ENCODE results near the gene ACP3.

ACP3 gene

DNA sequence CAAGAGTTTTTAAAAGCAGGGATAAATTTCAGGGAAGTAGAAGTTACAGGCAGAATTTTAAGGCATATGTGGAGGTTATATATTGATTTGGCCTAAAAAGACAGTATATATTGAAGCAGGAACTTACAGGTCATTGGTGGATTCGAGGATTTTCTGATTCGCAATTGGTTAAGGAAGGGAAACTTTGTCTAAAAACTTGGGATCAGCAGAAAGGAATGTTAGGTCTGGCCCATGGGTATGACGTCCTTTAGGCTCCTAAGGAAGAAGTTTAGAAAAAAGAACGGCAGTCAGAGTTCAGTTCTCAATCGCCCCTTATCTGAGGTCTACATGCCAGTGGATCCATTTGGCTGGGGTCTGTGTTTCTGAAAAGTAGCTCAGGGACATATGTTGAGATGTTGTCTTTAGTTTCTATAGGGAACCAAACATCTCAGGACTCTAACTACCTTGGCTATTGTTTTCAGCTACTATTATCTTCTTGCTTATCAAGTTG is 33.2 kb upstream of the ACP3 start:
- TF ChIP-seq, protein P1, sequence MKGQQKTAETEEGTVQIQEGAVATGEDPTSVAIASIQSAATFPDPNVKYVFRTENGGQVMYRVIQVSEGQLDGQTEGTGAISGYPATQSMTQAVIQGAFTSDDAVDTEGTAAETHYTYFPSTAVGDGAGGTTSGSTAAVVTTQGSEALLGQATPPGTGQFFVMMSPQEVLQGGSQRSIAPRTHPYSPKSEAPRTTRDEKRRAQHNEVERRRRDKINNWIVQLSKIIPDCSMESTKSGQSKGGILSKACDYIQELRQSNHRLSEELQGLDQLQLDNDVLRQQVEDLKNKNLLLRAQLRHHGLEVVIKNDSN (IDR thresholded peaks at IDR 0.05) = no peak
- no peak for TF ChIP-seq CREB1 (IDR thresholded peaks at IDR 0.05; ENCODE audit: low read depth)

DNA sequence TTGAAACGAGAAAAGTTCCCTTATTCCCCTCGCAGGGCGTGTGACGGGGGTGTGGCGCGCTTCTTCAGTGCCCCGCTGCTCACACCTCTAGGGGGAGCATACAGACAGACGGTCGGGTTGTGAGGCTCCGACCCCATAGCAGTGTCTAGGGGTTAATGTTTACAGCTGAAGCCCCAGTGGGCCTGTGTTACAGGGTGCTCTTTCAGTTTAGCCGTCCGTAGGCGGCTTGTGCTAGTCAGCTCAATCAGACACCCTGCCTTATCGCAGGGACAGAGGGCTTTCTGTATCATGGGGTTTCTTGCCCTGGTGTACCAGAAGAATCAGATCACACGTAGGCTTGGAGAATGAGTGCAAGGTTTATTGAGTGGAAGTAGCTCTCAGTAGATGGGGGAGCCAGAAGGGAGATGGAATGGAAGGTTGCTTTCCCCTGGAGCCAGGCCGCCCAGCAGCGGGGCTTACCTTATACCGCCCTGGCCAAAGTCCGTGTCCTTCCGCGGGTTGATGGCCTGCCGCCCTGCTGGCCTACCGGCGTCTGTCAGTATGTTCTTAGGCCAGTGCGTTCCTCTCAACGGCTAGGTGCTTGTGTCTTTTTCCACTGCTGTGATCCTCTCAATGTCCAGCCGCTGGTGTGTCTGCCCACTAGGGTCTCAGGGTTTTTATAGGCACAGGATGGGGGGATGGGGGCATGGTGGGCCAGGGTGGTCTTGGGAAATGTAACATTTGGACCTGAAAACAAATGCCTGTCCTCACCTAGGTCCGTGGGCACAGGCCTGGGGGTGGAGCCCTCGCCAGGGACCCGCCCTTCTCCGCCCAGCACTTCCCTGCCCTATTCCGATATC is 32.2 kb upstream of the ACP3 start:
- TF ChIP-seq MAX (IDR thresholded peaks at IDR 0.05) (no peak), CEBPB (IDR thresholded peaks at IDR 0.05) (no peak), RAD21 (IDR thresholded peaks at IDR 0.05; ENCODE audit: low read depth) (no peak), YY1 (IDR thresholded peaks at IDR 0.05; ENCODE audit: low read depth) (no peak), FOXM1 (IDR thresholded peaks at IDR 0.05; ENCODE audit: borderline replicate concordance, low read depth) (no peak), TEAD4 (IDR thresholded peaks at IDR 0.05) (no peak), ZBTB7A (IDR thresholded peaks at IDR 0.05; ENCODE audit: low read depth) (no peak), EGR1 (IDR thresholded peaks at IDR 0.05) (no peak), NFIC (IDR thresholded peaks at IDR 0.05) (no peak), TAF1 (IDR thresholded peaks at IDR 0.05; ENCODE audit: low read depth) (no peak), CREB1 (IDR thresholded peaks at IDR 0.05; ENCODE audit: low read depth) (no peak), EP300 (IDR thresholded peaks at IDR 0.05; ENCODE audit: borderline replicate concordance) (no peak), TCF12 (IDR thresholded peaks at IDR 0.05; ENCODE audit: low read depth) (no peak)
- TF ChIP-seq, protein P1 (IDR thresholded peaks at IDR 0.05) = no peak
- TF ChIP-seq, protein P2, sequence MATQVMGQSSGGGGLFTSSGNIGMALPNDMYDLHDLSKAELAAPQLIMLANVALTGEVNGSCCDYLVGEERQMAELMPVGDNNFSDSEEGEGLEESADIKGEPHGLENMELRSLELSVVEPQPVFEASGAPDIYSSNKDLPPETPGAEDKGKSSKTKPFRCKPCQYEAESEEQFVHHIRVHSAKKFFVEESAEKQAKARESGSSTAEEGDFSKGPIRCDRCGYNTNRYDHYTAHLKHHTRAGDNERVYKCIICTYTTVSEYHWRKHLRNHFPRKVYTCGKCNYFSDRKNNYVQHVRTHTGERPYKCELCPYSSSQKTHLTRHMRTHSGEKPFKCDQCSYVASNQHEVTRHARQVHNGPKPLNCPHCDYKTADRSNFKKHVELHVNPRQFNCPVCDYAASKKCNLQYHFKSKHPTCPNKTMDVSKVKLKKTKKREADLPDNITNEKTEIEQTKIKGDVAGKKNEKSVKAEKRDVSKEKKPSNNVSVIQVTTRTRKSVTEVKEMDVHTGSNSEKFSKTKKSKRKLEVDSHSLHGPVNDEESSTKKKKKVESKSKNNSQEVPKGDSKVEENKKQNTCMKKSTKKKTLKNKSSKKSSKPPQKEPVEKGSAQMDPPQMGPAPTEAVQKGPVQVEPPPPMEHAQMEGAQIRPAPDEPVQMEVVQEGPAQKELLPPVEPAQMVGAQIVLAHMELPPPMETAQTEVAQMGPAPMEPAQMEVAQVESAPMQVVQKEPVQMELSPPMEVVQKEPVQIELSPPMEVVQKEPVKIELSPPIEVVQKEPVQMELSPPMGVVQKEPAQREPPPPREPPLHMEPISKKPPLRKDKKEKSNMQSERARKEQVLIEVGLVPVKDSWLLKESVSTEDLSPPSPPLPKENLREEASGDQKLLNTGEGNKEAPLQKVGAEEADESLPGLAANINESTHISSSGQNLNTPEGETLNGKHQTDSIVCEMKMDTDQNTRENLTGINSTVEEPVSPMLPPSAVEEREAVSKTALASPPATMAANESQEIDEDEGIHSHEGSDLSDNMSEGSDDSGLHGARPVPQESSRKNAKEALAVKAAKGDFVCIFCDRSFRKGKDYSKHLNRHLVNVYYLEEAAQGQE (IDR thresholded peaks at IDR 0.05; ENCODE audit: low read depth) = no peak

- TF ChIP-seq NFIC (IDR thresholded peaks at IDR 0.05) = no peak
- no peak for TF ChIP-seq TEAD4 (IDR thresholded peaks at IDR 0.05)
- TF ChIP-seq FOXM1 (IDR thresholded peaks at IDR 0.05; ENCODE audit: borderline replicate concordance, low read depth) = no peak
- no peak for TF ChIP-seq TAF1 (IDR thresholded peaks at IDR 0.05; ENCODE audit: low read depth)
- TF ChIP-seq CEBPB (IDR thresholded peaks at IDR 0.05) = no peak
- TF ChIP-seq RAD21 (IDR thresholded peaks at IDR 0.05; ENCODE audit: low read depth) = no peak
- TF ChIP-seq EGR1 (IDR thresholded peaks at IDR 0.05) = no peak
- no peak for TF ChIP-seq MAX (IDR thresholded peaks at IDR 0.05)
- TF ChIP-seq YY1 (IDR thresholded peaks at IDR 0.05; ENCODE audit: low read depth) = no peak
- TF ChIP-seq CREB1 (IDR thresholded peaks at IDR 0.05; ENCODE audit: low read depth) = no peak
- TF ChIP-seq EP300 (IDR thresholded peaks at IDR 0.05; ENCODE audit: borderline replicate concordance) = no peak
- TF ChIP-seq, protein P1 (IDR thresholded peaks at IDR 0.05) = no peak
- no peak for TF ChIP-seq TCF12 (IDR thresholded peaks at IDR 0.05; ENCODE audit: low read depth)
- TF ChIP-seq, protein P2 (IDR thresholded peaks at IDR 0.05; ENCODE audit: low read depth) = no peak
- no peak for TF ChIP-seq ZBTB7A (IDR thresholded peaks at IDR 0.05; ENCODE audit: low read depth)
Observed at GRCh38 chr3:132285620-132285945, 31.6 kb upstream of the ACP3 start.

- TF ChIP-seq NFIC (IDR thresholded peaks at IDR 0.05) = no peak
- TF ChIP-seq TEAD4 (IDR thresholded peaks at IDR 0.05) = no peak
- no peak for TF ChIP-seq FOXM1 (IDR thresholded peaks at IDR 0.05; ENCODE audit: borderline replicate concordance, low read depth)
- no peak for TF ChIP-seq CREB1 (IDR thresholded peaks at IDR 0.05; ENCODE audit: low read depth)
- TF ChIP-seq YY1 (IDR thresholded peaks at IDR 0.05; ENCODE audit: low read depth) = no peak
- no peak for TF ChIP-seq TAF1 (IDR thresholded peaks at IDR 0.05; ENCODE audit: low read depth)
- no peak for TF ChIP-seq RAD21 (IDR thresholded peaks at IDR 0.05; ENCODE audit: low read depth)
- TF ChIP-seq, protein P1 (IDR thresholded peaks at IDR 0.05) = no peak
- TF ChIP-seq EP300 (IDR thresholded peaks at IDR 0.05; ENCODE audit: borderline replicate concordance) = no peak
- no peak for TF ChIP-seq EGR1 (IDR thresholded peaks at IDR 0.05)
- no peak for TF ChIP-seq MAX (IDR thresholded peaks at IDR 0.05)
- no peak for TF ChIP-seq CEBPB (IDR thresholded peaks at IDR 0.05)
- TF ChIP-seq, protein P2 (IDR thresholded peaks at IDR 0.05; ENCODE audit: low read depth) = no peak
- TF ChIP-seq TCF12 (IDR thresholded peaks at IDR 0.05; ENCODE audit: low read depth) = no peak
- no peak for TF ChIP-seq ZBTB7A (IDR thresholded peaks at IDR 0.05; ENCODE audit: low read depth)
Observed at GRCh38 chr3:132286035-132286434, 31.2 kb upstream of the ACP3 start.

All from Ishikawa (cell line).